Ovary (tissue), 9 donors: ENCODE measurements around the gene IKZF1. TPM values are rescaled to one million over a fixed set of nuclear protein-coding genes. Genes with fewer than 3 reads are reported as not detected.

ENCODE experiments used
- DNase-seq, 5 donors: peaks; one replicate each; pipeline ENCODE4 v3.0.0-alpha.2; 2019 to 2020
- H3K27ac ChIP-seq, 2 donors: fragments of 200-600 bp; one replicate each; pipeline versions ENCODE4 v1.5.1 to v1.8.0; 2019 to 2022
- H3K27me3 ChIP-seq: fragments of 200-600 bp; one replicate; pipeline ENCODE4 v1.8.0; 2022
- H3K36me3 ChIP-seq: fragments of 200-600 bp; sonication (generic); one replicate; pipeline ENCODE4 v1.5.1; 2019
- H3K4me1 ChIP-seq: one replicate; pipeline ENCODE4 v1.8.1; 2013; ENCODE audit warnings: mild to moderate bottlenecking, moderate library complexity; ENCODE audit not compliant: insufficient read depth
- H3K4me3 ChIP-seq: fragments of 200-600 bp; sonication (generic); one replicate; pipeline ENCODE4 v1.5.1; 2017
- H3K9me3 ChIP-seq, 2 donors: fragments of 200-600 bp in 1 of 2; sonication (generic) in 1 of 2; one replicate each; pipeline versions ENCODE4 v1.5.1 to v1.8.1; 2013 to 2019; ENCODE audit warnings: mild to moderate bottlenecking in 1 of 2, moderate library complexity in 1 of 2
- CTCF ChIP-seq, 3 donors: fragments of 450-650 bp in 2 of 3; fragments of 200-600 bp in 1 of 3; IDR thresholded peaks; one replicate each; pipeline versions ENCODE4 v1.5.1 to v1.8.0; 2016 to 2022; ENCODE audit warnings: antibody characterized with exemption in 3 of 3, mild to moderate bottlenecking in 1 of 3
- EP300 ChIP-seq: sonication (generic); formaldehyde crosslinking; IDR thresholded peaks from one replicate; pipeline ENCODE4 v1.6.1; 2017; ENCODE audit warnings: antibody characterized with exemption
- POLR2A ChIP-seq: fragments of 450-650 bp; IDR thresholded peaks from one replicate; pipeline ENCODE4 v1.6.1; 2017; ENCODE audit warnings: antibody characterized with exemption, mild to moderate bottlenecking, moderate library complexity
- WGBS, 3 donors: extraction: QIAGEN DNeasy Blood & Tissue Kit in 1 of 3; methylation state at CpG; one replicate each; pipeline versions ENCODE4 v1.1.5 to v1.1.7; 2013 to 2017; 5-methylcytosine and 5-hydroxymethylcytosine counted together
- intact Hi-C, 4 donors: fragments of 100-400 bp; cut with DNase I; formaldehyde crosslinking; loops; one replicate each; pipeline versions ENCODE4 v1.11.0 to v1.15.1; 2022 to 2023
- polyA plus RNA-seq, 2 donors: library from polyadenylated mRNA; stranded (reverse); fragments of 200-250 nt in 1 of 2; fragments of 350-450 nt in 1 of 2; fragmentation: Illumina TruSeq in 1 of 2; extraction: RNeasy Lipid Tissue Mini Kit (QIAGEN cat#74804) in 1 of 2; gene quantifications; one replicate each; pipeline ENCODE4 v1.2.3, GENCODE V29; 2013 to 2014
- total RNA-seq, 7 donors: library from RNA; depleted of rRNA in 2 of 7; stranded (reverse); fragments of >200 nt in 2 of 7; fragmentation: NEBNext Ultra II Directional in 3 of 7; extraction: Animal tissue kit (Norgen Biotek cat#: 25700) in 3 of 7; gene quantifications; one replicate each; pipeline versions ENCODE4 v1.1.0 to v1.2.4, GENCODE V29; 2016 to 2023
- donor health status: DM: no; HTN: no; CAD: no; lungs with moderate emphysema.
- donor health status: DM: no; HTN: no; CAD: no.
- donor health status: Bipolar disorder and iron deficiency.
- donor health status: DM: yes; HTN: yes; CAD: no.
- donor health status: DM: no; HTN: no; CAD: no.
- donor health status: DM: yes; HTN: yes; CAD: no.

Gene IKZF1
- total and polyA plus RNA-seq, 9 donors = 0.59 to 7.5 (median 3.3) TPM

DNA sequence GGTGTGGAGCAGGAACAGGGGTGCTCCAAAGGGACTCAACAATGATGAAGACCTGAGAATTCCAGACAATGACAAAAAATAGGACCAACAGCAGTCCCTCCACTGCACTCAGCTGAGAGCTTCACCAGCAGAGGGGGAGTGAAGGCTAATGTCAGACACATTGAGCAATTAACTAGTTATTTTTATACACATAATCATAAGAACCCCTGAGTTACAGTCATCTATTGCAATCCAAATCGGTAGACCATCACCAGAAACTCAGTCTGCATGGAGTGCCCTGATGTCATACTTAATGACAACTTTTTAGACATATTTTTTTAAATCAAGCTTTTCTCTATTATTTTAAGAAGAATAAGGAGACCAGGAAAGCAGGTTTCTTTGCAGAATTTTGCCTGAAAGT lies 30.6 kb upstream of the IKZF1 start:
- H3K27me3 ChIP-seq = no peaks in the 10 kb centered on the region
- no peak overlapping the region for H3K4me3 ChIP-seq
- TF ChIP-seq EP300 (no peak), CTCF (IDR thresholded peaks at IDR 0.05) (no peak), POLR2A (no peak)
- no peaks in the 10 kb centered on the region for H3K4me1 ChIP-seq
- H3K36me3 ChIP-seq = no peaks in the 10 kb centered on the region
- DNase-seq = no peak
- no peak overlapping the region for H3K27ac ChIP-seq
- no peaks in the 10 kb centered on the region for H3K9me3 ChIP-seq
- intact Hi-C loops = no loop called here
- 71 to 80% (median 71%) methylated on average over 1 of the region's 1 CpG for WGBS, 3 donors

GRCh38 chr7:50274361-50274760 lies 30.2 kb upstream of the IKZF1 start:
- DNase-seq = no peak
- Histone ChIP-seq H3K27ac (no peak overlapping the region), H3K9me3 (no peaks in the 10 kb centered on the region), H3K36me3 (no peaks in the 10 kb centered on the region), H3K27me3 (no peaks in the 10 kb centered on the region), H3K4me3 (no peak overlapping the region), H3K4me1 (no peaks in the 10 kb centered on the region)
- intact Hi-C loops = no loop called here
- no peak for TF ChIP-seq EP300
- TF ChIP-seq CTCF (IDR thresholded peaks at IDR 0.05) = no peak
- TF ChIP-seq POLR2A = no peak
- 69 to 79% (median 71%) methylated on average over 7 of the region's 7 CpGs for WGBS, 3 donors

DNA sequence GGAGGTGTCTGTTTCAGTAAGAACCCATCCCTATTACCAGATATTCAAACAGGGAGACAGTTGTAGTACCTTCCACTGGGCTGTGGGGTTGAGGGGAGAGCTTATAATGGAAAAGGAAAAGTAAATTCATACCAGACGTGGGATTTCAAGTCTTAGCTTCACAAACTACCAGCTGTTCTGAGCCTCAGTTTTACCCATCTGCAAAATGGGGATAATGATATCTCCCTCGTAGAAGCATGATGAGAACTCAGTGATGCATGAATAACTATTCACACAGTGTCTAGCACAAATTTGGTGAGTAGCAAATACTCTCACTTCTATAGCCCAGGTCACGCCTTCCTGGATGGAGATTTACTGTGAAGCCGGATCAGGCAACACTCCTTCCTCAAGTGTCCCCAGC lies 29.1 kb upstream of the IKZF1 start:
- Histone ChIP-seq H3K27me3 (no peaks in the 10 kb centered on the region), H3K27ac (no peak overlapping the region), H3K9me3 (no peaks in the 10 kb centered on the region), H3K4me1 (no peaks in the 10 kb centered on the region), H3K36me3 (no peaks in the 10 kb centered on the region), H3K4me3 (no peak overlapping the region)
- WGBS, 3 donors = 63 to 87% (median 81%) methylated on average over 4 of the region's 4 CpGs
- DNase-seq = no peak
- TF ChIP-seq CTCF (IDR thresholded peaks at IDR 0.05) (no peak), EP300 (no peak), POLR2A (no peak)
- intact Hi-C loops = no loop called here

GRCh38 chr7:50276483-50276882 lies 28.0 kb upstream of the IKZF1 start:
- intact Hi-C loops = no loop called here
- Histone ChIP-seq H3K27me3 (no peaks in the 10 kb centered on the region), H3K36me3 (no peaks in the 10 kb centered on the region), H3K4me3 (no peak overlapping the region), H3K9me3 (no peaks in the 10 kb centered on the region), H3K27ac (no peak overlapping the region), H3K4me1 (no peaks in the 10 kb centered on the region)
- TF ChIP-seq EP300 = no peak
- TF ChIP-seq POLR2A = no peak
- TF ChIP-seq CTCF (IDR thresholded peaks at IDR 0.05) = no peak
- WGBS, 3 donors = 22 to 50% (median 44%) methylated on average over 1 of the region's 1 CpG
- no peak for DNase-seq

- no peak for DNase-seq
- Histone ChIP-seq H3K4me1 (no peaks in the 10 kb centered on the region), H3K27ac (no peak overlapping the region), H3K9me3 (no peaks in the 10 kb centered on the region), H3K36me3 (no peaks in the 10 kb centered on the region), H3K4me3 (no peak overlapping the region), H3K27me3 (no peaks in the 10 kb centered on the region)
- intact Hi-C loops = no loop called here
- TF ChIP-seq POLR2A = no peak
- TF ChIP-seq CTCF (IDR thresholded peaks at IDR 0.05) = no peak
- TF ChIP-seq EP300 = no peak
Measured at GRCh38 chr7:50278120-50278519, 26.4 kb upstream of the IKZF1 start.
